ENCODE results near the gene TRPM2.

The TRPM2 gene

DNA sequence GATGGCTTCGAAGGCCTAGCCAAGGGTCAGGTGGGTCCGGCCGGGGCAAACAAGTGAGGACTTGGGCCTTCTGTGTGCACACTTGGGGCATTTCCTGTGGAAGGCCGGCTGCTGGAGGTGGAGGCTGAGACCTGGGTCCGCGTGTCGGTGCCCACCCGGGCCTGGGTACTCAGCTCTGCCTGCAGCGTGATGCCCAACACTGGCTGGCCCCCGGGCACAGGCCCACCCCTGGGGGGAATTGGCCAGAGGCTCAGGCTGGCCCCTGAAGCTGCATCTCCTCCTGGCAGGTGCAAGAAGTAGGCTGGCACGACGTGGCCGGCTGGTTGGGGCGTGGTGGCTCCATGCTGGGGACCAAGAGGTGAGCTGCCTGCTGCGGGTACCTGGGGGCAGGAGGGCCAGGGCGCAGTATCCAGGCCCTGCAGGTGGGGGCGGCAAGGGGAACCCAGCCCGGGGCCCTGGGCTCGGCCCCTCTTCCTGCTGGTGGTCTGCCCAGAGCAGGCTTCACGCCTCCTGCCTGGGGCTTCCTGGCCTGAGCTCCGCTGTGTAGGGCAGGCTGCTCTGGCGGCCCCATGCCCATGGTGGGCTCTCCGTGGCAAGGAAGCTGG is 31.5 kb upstream of the TRPM2 start:
- no peak for DNase-seq (ENCODE audit: low read depth)
- no peak overlapping the region for H3K4me3 ChIP-seq (ENCODE audit: control insufficient read depth, low read depth, low read length)

DNA sequence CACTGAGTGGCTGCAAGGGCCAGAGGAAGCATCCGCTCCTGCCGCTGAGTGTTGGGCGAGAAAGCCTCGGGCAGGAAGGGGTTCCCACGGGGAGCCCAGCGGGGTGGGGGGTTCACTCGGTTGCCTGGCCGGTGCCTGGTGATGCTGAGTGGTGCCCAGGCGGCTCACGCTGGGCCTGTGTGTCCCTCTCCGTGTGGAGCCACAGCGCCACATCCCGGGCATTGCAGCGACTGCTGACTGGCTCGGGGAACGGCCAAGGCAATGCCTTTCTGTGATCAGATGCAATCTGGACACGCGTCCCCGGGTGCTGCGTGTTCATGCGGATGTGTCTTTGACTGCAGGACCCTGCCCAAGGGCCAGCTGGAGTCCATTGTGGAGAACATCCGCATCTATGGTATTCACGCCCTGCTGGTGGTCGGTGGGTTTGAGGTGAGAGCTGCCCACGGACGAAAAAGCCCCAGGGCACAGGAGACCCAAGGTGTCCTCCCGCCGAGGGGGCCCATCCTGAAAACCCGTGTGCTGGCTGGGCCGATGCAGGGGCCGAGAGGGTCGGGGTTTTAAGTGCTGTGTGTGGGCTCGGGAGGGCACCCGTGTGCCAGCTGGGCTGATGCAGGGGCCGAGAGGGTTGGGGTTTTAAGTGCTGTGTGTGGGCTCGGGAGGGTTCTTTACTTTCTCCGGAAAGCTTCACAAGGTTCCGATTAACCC is 30.6 kb upstream of the TRPM2 start:
- DNase-seq (ENCODE audit: low read depth): no peak
- no peak for TF ChIP-seq CTCF (IDR thresholded peaks at IDR 0.05; ENCODE audit: control insufficient read depth, insufficient read depth, low read depth, low read length, missing control alignments)
- no peak overlapping the region for H3K4me3 ChIP-seq (ENCODE audit: control insufficient read depth, low read depth, low read length)

More for the DNA sequence above, 31.5 kb upstream of the TRPM2 start:
- no peak for TF ChIP-seq CTCF (IDR thresholded peaks at IDR 0.05; ENCODE audit: control insufficient read depth, insufficient read depth, low read depth, low read length, missing control alignments)

- DNase-seq (ENCODE audit: low read depth): no peak
- no peak for TF ChIP-seq CTCF (IDR thresholded peaks at IDR 0.05; ENCODE audit: control insufficient read depth, insufficient read depth, low read depth, low read length, missing control alignments)
- H3K4me3 ChIP-seq (ENCODE audit: control insufficient read depth, low read depth, low read length): no peak overlapping the region
Measured at GRCh38 chr21:44323591-44323990, 29.8 kb upstream of the TRPM2 start.

GRCh38 chr21:44324106-44324853 is 29.1 kb upstream of the TRPM2 start:
- no peak for TF ChIP-seq CTCF (IDR thresholded peaks at IDR 0.05; ENCODE audit: control insufficient read depth, insufficient read depth, low read depth, low read length, missing control alignments)
- DNase-seq (ENCODE audit: low read depth): no peak
- no peak overlapping the region for H3K4me3 ChIP-seq (ENCODE audit: control insufficient read depth, low read depth, low read length)

- DNase-seq (ENCODE audit: low read depth): no peak
- no peak overlapping the region for H3K4me3 ChIP-seq (ENCODE audit: control insufficient read depth, low read depth, low read length)
- no peak for TF ChIP-seq CTCF (IDR thresholded peaks at IDR 0.05; ENCODE audit: control insufficient read depth, insufficient read depth, low read depth, low read length, missing control alignments)
Measured at GRCh38 chr21:44324854-44325107, 28.6 kb upstream of the TRPM2 start.

DNA sequence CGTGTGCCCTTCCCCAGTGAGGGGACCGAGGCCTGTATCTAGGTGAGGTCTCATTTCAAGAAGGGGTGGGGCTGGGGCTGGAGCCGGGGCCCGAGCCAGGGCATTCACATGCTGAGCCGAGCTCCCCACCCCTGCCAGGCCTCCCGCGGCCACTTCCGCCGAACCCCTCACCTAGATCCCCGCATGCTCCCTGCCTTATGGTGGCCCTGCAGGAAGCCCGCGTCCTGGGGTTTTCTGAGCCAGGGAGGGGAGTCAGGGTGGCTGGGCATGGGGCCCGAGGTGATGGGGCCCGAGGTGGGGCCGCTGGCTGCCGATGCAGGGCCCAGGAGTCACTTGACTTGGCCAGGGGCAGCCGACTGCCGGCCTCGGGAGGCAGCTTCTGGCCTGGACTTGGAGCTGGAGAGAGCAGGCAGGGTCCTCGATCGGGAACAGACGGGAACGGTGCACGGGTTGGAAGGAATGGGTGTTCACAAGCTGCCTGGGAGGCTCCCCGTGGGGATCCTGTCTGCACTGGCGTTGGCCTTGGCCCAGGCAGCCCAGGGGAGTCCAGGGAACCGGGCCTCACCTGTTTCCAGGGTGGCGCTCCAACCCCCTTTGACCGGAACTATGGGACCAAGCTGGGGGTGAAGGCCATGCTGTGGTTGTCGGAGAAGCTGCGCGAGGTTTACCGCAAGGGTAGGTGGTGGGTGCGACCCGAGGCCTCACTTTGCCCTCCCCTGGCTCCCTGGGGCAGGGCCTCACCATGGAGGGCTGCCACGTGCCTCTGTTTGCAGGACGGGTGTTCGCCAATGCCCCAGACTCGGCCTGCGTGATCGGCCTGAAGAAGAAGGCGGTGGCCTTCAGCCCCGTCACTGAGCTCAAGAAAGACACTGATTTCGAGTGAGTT is 27.8 kb upstream of the TRPM2 start:
- TF ChIP-seq CTCF (IDR thresholded peaks at IDR 0.05; ENCODE audit: control insufficient read depth, insufficient read depth, low read depth, low read length, missing control alignments): no peak
- DNase-seq (ENCODE audit: low read depth): no peak

More for the DNA sequence above, 27.8 kb upstream of the TRPM2 start:
- H3K4me3 ChIP-seq (ENCODE audit: control insufficient read depth, low read depth, low read length): no peak overlapping the region
